ENCODE results near the gene POLR1B.
"Not testable (repeated sequence)": the region's sequence is repeated elsewhere in the genome, so short reads cannot be mapped to it uniquely, and the experiment has no call there.

POLR1B gene

GRCh38 chr2:112529757-112530156, 12.5 kb upstream of the POLR1B start:
- DNase-seq: no peak
- H3K27me3 Mint-ChIP-seq: no peaks in the 10 kb centered on the region
- peaks cover 72% of the 10 kb centered on the region for H3K36me3 Mint-ChIP-seq (ENCODE audit: low read depth)
- H3K4me1 Mint-ChIP-seq (ENCODE audit: low read depth): no peaks in the 10 kb centered on the region
- no peak overlapping the region for H3K4me3 Mint-ChIP-seq
- H3K9me3 Mint-ChIP-seq: no peaks in the 10 kb centered on the region
- H3K27ac Mint-ChIP-seq: no peak overlapping the region

- Mint-ChIP-seq H3K9me3 (no peaks in the 10 kb centered on the region), H3K4me3 (no peak overlapping the region), H3K27me3 (no peaks in the 10 kb centered on the region), H3K27ac (no peak overlapping the region), H3K36me3 (ENCODE audit: low read depth) (peaks cover 68% of the 10 kb centered on the region), H3K4me1 (ENCODE audit: low read depth) (no peaks in the 10 kb centered on the region)
- DNase-seq: no peak
Measured at GRCh38 chr2:112530728-112531127, 11.5 kb upstream of the POLR1B start.

- H3K27me3 Mint-ChIP-seq: no peaks in the 10 kb centered on the region
- DNase-seq: no peak
- H3K27ac Mint-ChIP-seq: no peak overlapping the region
- H3K9me3 Mint-ChIP-seq: no peaks in the 10 kb centered on the region
- peaks cover 32% of the 10 kb centered on the region for H3K36me3 Mint-ChIP-seq (ENCODE audit: low read depth)
- H3K4me1 Mint-ChIP-seq (ENCODE audit: low read depth): no peaks in the 10 kb centered on the region
- H3K4me3 Mint-ChIP-seq: no peak overlapping the region
Measured at GRCh38 chr2:112534826-112535225, 7.4 kb upstream of the POLR1B start.

- H3K9me3 Mint-ChIP-seq: not testable (repeated sequence)
Measured at GRCh38 chr2:112536665-112537064, 5.6 kb upstream of the POLR1B start.

GRCh38 chr2:112539306-112539705, 3.0 kb upstream of the POLR1B start:
- peaks cover 12% of the 10 kb centered on the region for H3K4me1 Mint-ChIP-seq (ENCODE audit: low read depth)

More at GRCh38 chr2:112536665-112537064, 5.6 kb upstream of the POLR1B start:
- Mint-ChIP-seq H3K4me1 (ENCODE audit: low read depth) (peaks cover 12% of the 10 kb centered on the region), H3K36me3 (ENCODE audit: low read depth) (peaks cover 17% of the 10 kb centered on the region)
- H3K27me3 Mint-ChIP-seq, H3K27ac Mint-ChIP-seq, H3K4me3 Mint-ChIP-seq, DNase-seq: not testable (repeated sequence)

GRCh38 chr2:112540906-112541305, 1.4 kb upstream of the POLR1B start:
- H3K4me3 Mint-ChIP-seq: no peak overlapping the region
- H3K27ac Mint-ChIP-seq: no peak overlapping the region
- peaks cover 23% of the 10 kb centered on the region for H3K4me1 Mint-ChIP-seq (ENCODE audit: low read depth)
- H3K36me3 Mint-ChIP-seq (ENCODE audit: low read depth): peaks cover 15% of the 10 kb centered on the region
- DNase-seq: no peak
- no peaks in the 10 kb centered on the region for H3K9me3 Mint-ChIP-seq
- no peaks in the 10 kb centered on the region for H3K27me3 Mint-ChIP-seq

More at GRCh38 chr2:112539306-112539705, 3.0 kb upstream of the POLR1B start:
- no peak for DNase-seq
- Mint-ChIP-seq H3K36me3 (ENCODE audit: low read depth) (peaks cover 2% of the 10 kb centered on the region), H3K27me3 (no peaks in the 10 kb centered on the region), H3K27ac (no peak overlapping the region), H3K4me3 (no peak overlapping the region), H3K9me3 (no peaks in the 10 kb centered on the region)

- Mint-ChIP-seq H3K27me3 (no peaks in the 10 kb centered on the region), H3K27ac (no peak overlapping the region), H3K36me3 (ENCODE audit: low read depth) (peaks cover 20% of the 10 kb centered on the region), H3K4me3 (no peak overlapping the region), H3K4me1 (ENCODE audit: low read depth) (peaks cover 23% of the 10 kb centered on the region), H3K9me3 (no peaks in the 10 kb centered on the region)
- peak; percentile 38 for DNase-seq
Measured at GRCh38 chr2:112541315-112542122, 746 bp upstream of the POLR1B start.

- Mint-ChIP-seq H3K36me3 (ENCODE audit: low read depth) (peaks cover 36% of the 10 kb centered on the region), H3K9me3 (no peaks in the 10 kb centered on the region), H3K4me1 (ENCODE audit: low read depth) (peaks cover 26% of the 10 kb centered on the region), H3K27me3 (no peaks in the 10 kb centered on the region), H3K4me3 (no peak overlapping the region), H3K27ac (no peak overlapping the region)
- DNase-seq: peak; percentile 47
Measured at GRCh38 chr2:112542984-112543661, 858 bp downstream of the POLR1B start.

- H3K4me3 Mint-ChIP-seq: no peak overlapping the region
- no peak for DNase-seq
- H3K27ac Mint-ChIP-seq: no peak overlapping the region
Measured at GRCh38 chr2:112547333-112547732, 5.1 kb downstream of the POLR1B start.

GRCh38 chr2:112548980-112549379, 6.7 kb downstream of the POLR1B start:
- Mint-ChIP-seq H3K4me3 (no peak overlapping the region), H3K9me3 (no peaks in the 10 kb centered on the region), H3K27me3 (no peaks in the 10 kb centered on the region), H3K4me1 (ENCODE audit: low read depth) (peaks cover 19% of the 10 kb centered on the region), H3K36me3 (ENCODE audit: low read depth) (peaks cover 92% of the 10 kb centered on the region), H3K27ac (no peak overlapping the region)
- DNase-seq: no peak

More at GRCh38 chr2:112547333-112547732, 5.1 kb downstream of the POLR1B start:
- H3K36me3 Mint-ChIP-seq (ENCODE audit: low read depth): peaks cover 76% of the 10 kb centered on the region
- no peaks in the 10 kb centered on the region for H3K27me3 Mint-ChIP-seq
- peaks cover 19% of the 10 kb centered on the region for H3K4me1 Mint-ChIP-seq (ENCODE audit: low read depth)
- no peaks in the 10 kb centered on the region for H3K9me3 Mint-ChIP-seq

- Mint-ChIP-seq H3K27ac (no peak overlapping the region), H3K4me3 (no peak overlapping the region), H3K9me3 (no peaks in the 10 kb centered on the region), H3K4me1 (ENCODE audit: low read depth) (peaks cover 5% of the 10 kb centered on the region), H3K36me3 (ENCODE audit: low read depth) (peaks cover 99% of the 10 kb centered on the region), H3K27me3 (no peaks in the 10 kb centered on the region)
- no peak for DNase-seq
Measured at GRCh38 chr2:112566104-112566503, 23.8 kb downstream of the POLR1B start.

GRCh38 chr2:112566508-112566907, 24.2 kb downstream of the POLR1B start:
- H3K4me1 Mint-ChIP-seq (ENCODE audit: low read depth); H3K4me3 Mint-ChIP-seq; H3K27me3 Mint-ChIP-seq; H3K27ac Mint-ChIP-seq; DNase-seq; H3K9me3 Mint-ChIP-seq: not testable (repeated sequence)
- peaks cover 99% of the 10 kb centered on the region for H3K36me3 Mint-ChIP-seq (ENCODE audit: low read depth)

GRCh38 chr2:112572005-112572404, 29.7 kb downstream of the POLR1B start:
- Mint-ChIP-seq H3K4me3 (no peak overlapping the region), H3K9me3 (no peaks in the 10 kb centered on the region), H3K36me3 (ENCODE audit: low read depth) (peaks cover 99% of the 10 kb centered on the region), H3K27me3 (no peaks in the 10 kb centered on the region), H3K27ac (no peak overlapping the region), H3K4me1 (ENCODE audit: low read depth) (no peaks in the 10 kb centered on the region)
- no peak for DNase-seq

- no peak for DNase-seq
- Mint-ChIP-seq H3K9me3 (no peaks in the 10 kb centered on the region), H3K4me1 (ENCODE audit: low read depth) (peaks cover 7% of the 10 kb centered on the region), H3K36me3 (ENCODE audit: low read depth) (peaks cover 56% of the 10 kb centered on the region), H3K4me3 (no peak overlapping the region), H3K27ac (no peak overlapping the region), H3K27me3 (no peaks in the 10 kb centered on the region)
Measured at GRCh38 chr2:112577756-112578155, 35.5 kb downstream of the POLR1B start.

GRCh38 chr2:112579241-112579640, 37.0 kb downstream of the POLR1B start:
- no peaks in the 10 kb centered on the region for H3K9me3 Mint-ChIP-seq
- no peak for DNase-seq
- no peak overlapping the region for H3K27ac Mint-ChIP-seq
- no peaks in the 10 kb centered on the region for H3K27me3 Mint-ChIP-seq
- H3K4me1 Mint-ChIP-seq (ENCODE audit: low read depth): peaks cover 21% of the 10 kb centered on the region
- H3K36me3 Mint-ChIP-seq (ENCODE audit: low read depth): peaks cover 48% of the 10 kb centered on the region
- no peak overlapping the region for H3K4me3 Mint-ChIP-seq

Measured in activated T-cell treated with anti-CD3 and anti-CD28 coated beads, Interleukin-2, amount 50 U/mL, for 24 hours (primary cell).